Amygdala (tissue), 56 donors: ENCODE results near the gene MCM10.

Source experiments
- DNase-seq, 56 donors: peaks; one replicate each; lab custom pipeline; 2025; lab: John Stamatoyannopoulos, UW

Gene MCM10

DNA sequence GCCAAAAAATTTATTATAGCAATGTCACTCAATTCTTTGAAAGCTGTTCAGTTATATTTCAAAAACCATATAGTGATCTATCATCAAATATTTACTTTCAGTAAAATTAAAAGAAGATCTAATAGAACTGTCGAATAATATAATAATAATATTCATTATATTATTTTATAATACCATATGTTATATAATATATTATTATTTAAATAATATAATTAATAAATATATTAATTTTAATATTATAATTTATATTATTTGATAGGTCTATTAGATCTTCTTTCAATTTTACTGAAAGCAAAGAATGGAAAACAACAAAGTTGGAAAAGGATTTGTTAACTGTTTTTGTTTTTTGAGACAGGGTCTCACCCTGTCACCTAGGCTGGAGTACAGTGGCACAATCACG, 95.3 kb downstream of the MCM10 start:
- DNase-seq, result no peak

DNA sequence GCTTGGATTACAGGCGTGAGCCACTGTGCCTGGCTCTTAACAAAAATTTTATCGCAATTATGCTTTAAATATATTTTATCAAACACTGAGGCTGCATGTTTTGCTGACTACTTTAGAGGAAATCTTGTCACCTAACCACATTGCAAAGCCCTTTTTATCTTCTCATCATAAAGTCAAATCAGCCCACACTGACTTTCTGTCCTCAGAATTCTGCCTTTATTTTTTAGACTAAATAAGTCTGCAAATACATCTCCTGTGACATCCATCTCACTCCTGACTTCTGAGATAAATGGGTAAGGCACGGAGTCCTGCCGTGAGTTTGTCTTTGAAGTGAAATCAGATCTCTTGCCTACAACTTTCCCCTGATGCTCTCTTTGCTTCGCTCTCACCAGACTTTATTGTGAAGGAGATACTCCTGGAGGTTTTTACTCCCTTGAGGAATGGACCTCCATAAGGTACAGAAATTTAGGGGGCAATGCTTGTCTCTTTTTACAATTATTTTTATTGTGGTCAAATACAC, 96.3 kb downstream of the MCM10 start:
- no peak for DNase-seq
